Kidney epithelial cell (primary cell): ENCODE measurements around the gene LMNTD1. TPM values are rescaled to one million over a fixed set of nuclear protein-coding genes. Genes with fewer than 3 reads are reported as not detected.

Experiments
- DNase-seq: peaks from one replicate; pipeline ENCODE4 v3.0.0-alpha.2; 2010; ENCODE audit warnings: low read depth
- H3K27me3 ChIP-seq: 2 replicates; pipeline ENCODE4 v1.6.0; 2011; ENCODE audit warnings: low read length; ENCODE audit not compliant: control insufficient read depth, insufficient read depth
- H3K36me3 ChIP-seq: 2 replicates; pipeline ENCODE4 v1.5.1; 2011; ENCODE audit warnings: low read length; ENCODE audit not compliant: control insufficient read depth, insufficient read depth
- H3K4me3 ChIP-seq: 2 replicates; pipeline ENCODE4 v1.5.1; 2011; ENCODE audit warnings: low read depth, mild to moderate bottlenecking, control low read depth, low read length
- CTCF ChIP-seq: IDR thresholded peaks from 2 replicates; pipeline ENCODE4 v1.5.1; 2011; ENCODE audit warnings: mild to moderate bottlenecking, moderate library complexity, low read length, control low read depth, inconsistent platforms; ENCODE audit not compliant: insufficient read depth, poor library complexity, severe bottlenecking
- total RNA-seq: library from RNA; depleted of rRNA; stranded (reverse); fragments of >200 nt; gene quantifications from 2 replicates; pipeline ENCODE4 v1.2.3, GENCODE V29; 2015

Gene LMNTD1
- total RNA-seq, 1 donor from 2014 or later, result 0.08 TPM

- DNase-seq, result no peak
- Histone ChIP-seq H3K27me3 (no peaks in the 10 kb centered on the region), H3K36me3 (no peaks in the 10 kb centered on the region), H3K4me3 (no peak overlapping the region)
- no peak for TF ChIP-seq CTCF
Observed at GRCh38 chr12:25502596-25502995, 50.5 kb downstream of the LMNTD1 start.

GRCh38 chr12:25502118-25502517, 51.0 kb downstream of the LMNTD1 start:
- H3K27me3 ChIP-seq, result no peaks in the 10 kb centered on the region
- DNase-seq, result no peak
- H3K4me3 ChIP-seq, result no peak overlapping the region
- TF ChIP-seq CTCF, result no peak
- no peaks in the 10 kb centered on the region for H3K36me3 ChIP-seq

- Histone ChIP-seq H3K27me3 (no peaks in the 10 kb centered on the region), H3K36me3 (no peaks in the 10 kb centered on the region), H3K4me3 (no peak overlapping the region)
- no peak for DNase-seq
- no peak for TF ChIP-seq CTCF
Observed at GRCh38 chr12:25501549-25501948, 51.5 kb downstream of the LMNTD1 start.

- no peak for TF ChIP-seq CTCF
- no peak for DNase-seq
Observed at GRCh38 chr12:25500651-25501050, 52.4 kb downstream of the LMNTD1 start.

GRCh38 chr12:25497021-25497420, 56.1 kb downstream of the LMNTD1 start:
- no peaks in the 10 kb centered on the region for H3K27me3 ChIP-seq
- no peak overlapping the region for H3K4me3 ChIP-seq
- H3K36me3 ChIP-seq, result no peaks in the 10 kb centered on the region
- DNase-seq, result no peak
- no peak for TF ChIP-seq CTCF

More at GRCh38 chr12:25500651-25501050, 52.4 kb downstream of the LMNTD1 start:
- Histone ChIP-seq H3K27me3 (no peaks in the 10 kb centered on the region), H3K36me3 (no peaks in the 10 kb centered on the region), H3K4me3 (no peak overlapping the region)

GRCh38 chr12:25496098-25496587, 56.9 kb downstream of the LMNTD1 start:
- no peaks in the 10 kb centered on the region for H3K27me3 ChIP-seq
- no peaks in the 10 kb centered on the region for H3K36me3 ChIP-seq
- no peak overlapping the region for H3K4me3 ChIP-seq
- no peak for TF ChIP-seq CTCF
- DNase-seq, result no peak
